Muscle layer of duodenum (tissue), 2 donors: ENCODE measurements around the gene MAGI2.

Experiments
- H3K27ac ChIP-seq: one replicate; pipeline ENCODE4 v1.7.0; 2013; ENCODE audit warnings: mild to moderate bottlenecking, low read length
- H3K27me3 ChIP-seq: one replicate; pipeline ENCODE4 v1.7.0; 2013; ENCODE audit warnings: low read depth, mild to moderate bottlenecking, control low read depth, low read length
- H3K36me3 ChIP-seq, 2 donors: one replicate each; pipeline ENCODE4 v1.7.0; 2013; ENCODE audit warnings: low read length in 2 of 2, control low read depth in 1 of 2, mild to moderate bottlenecking in 1 of 2; ENCODE audit not compliant: insufficient read depth in 2 of 2, control insufficient read depth in 1 of 2
- H3K4me1 ChIP-seq, 2 donors: one replicate each; pipeline ENCODE4 v1.7.0; 2013; ENCODE audit warnings: low read length in 2 of 2, mild to moderate bottlenecking in 2 of 2, control low read depth in 1 of 2, moderate library complexity in 1 of 2; ENCODE audit not compliant: insufficient read depth in 2 of 2, control insufficient read depth in 1 of 2
- H3K4me3 ChIP-seq, 2 donors: one replicate each; pipeline ENCODE4 v1.7.0; 2013; ENCODE audit warnings: low read length in 2 of 2, low read depth in 1 of 2, mild to moderate bottlenecking in 1 of 2
- H3K9me3 ChIP-seq, 2 donors: one replicate each; pipeline ENCODE4 v1.7.0; 2013; ENCODE audit warnings: low read length in 2 of 2, control low read depth in 1 of 2, mild to moderate bottlenecking in 1 of 2; ENCODE audit not compliant: control insufficient read depth in 1 of 2
- donor health status: healthy.

MAGI2 gene

GRCh38 chr7:78129865-78130264, 1323.6 kb downstream of the MAGI2 start:
- no peaks in the 10 kb centered on the region for H3K27me3 ChIP-seq
- no peak overlapping the region for H3K27ac ChIP-seq
- H3K9me3 ChIP-seq, result no peaks in the 10 kb centered on the region
- H3K4me1 ChIP-seq, result no peaks in the 10 kb centered on the region
- no peaks in the 10 kb centered on the region for H3K36me3 ChIP-seq
- no peak overlapping the region for H3K4me3 ChIP-seq

- H3K4me3 ChIP-seq, result no peak overlapping the region
- no peaks in the 10 kb centered on the region for H3K36me3 ChIP-seq
- H3K4me1 ChIP-seq, result no peaks in the 10 kb centered on the region
- no peaks in the 10 kb centered on the region for H3K9me3 ChIP-seq
- H3K27me3 ChIP-seq, result no peaks in the 10 kb centered on the region
- no peak overlapping the region for H3K27ac ChIP-seq
Measured at GRCh38 chr7:78127009-78127408, 1326.5 kb downstream of the MAGI2 start.

- no peaks in the 10 kb centered on the region for H3K4me1 ChIP-seq
- H3K27me3 ChIP-seq, result no peaks in the 10 kb centered on the region
- H3K9me3 ChIP-seq, result no peaks in the 10 kb centered on the region
- H3K36me3 ChIP-seq, result no peaks in the 10 kb centered on the region
- no peak overlapping the region for H3K27ac ChIP-seq
- no peak overlapping the region for H3K4me3 ChIP-seq
Measured at GRCh38 chr7:78125884-78126283, 1327.6 kb downstream of the MAGI2 start.

GRCh38 chr7:78124216-78124615, 1329.3 kb downstream of the MAGI2 start:
- H3K9me3 ChIP-seq, result no peaks in the 10 kb centered on the region
- H3K4me1 ChIP-seq, result no peaks in the 10 kb centered on the region
- H3K27ac ChIP-seq, result no peak overlapping the region
- H3K4me3 ChIP-seq, result no peak overlapping the region
- no peaks in the 10 kb centered on the region for H3K27me3 ChIP-seq
- no peaks in the 10 kb centered on the region for H3K36me3 ChIP-seq

- H3K36me3 ChIP-seq, result no peaks in the 10 kb centered on the region
- no peaks in the 10 kb centered on the region for H3K27me3 ChIP-seq
- H3K9me3 ChIP-seq, result no peaks in the 10 kb centered on the region
- no peaks in the 10 kb centered on the region for H3K4me1 ChIP-seq
- no peak overlapping the region for H3K27ac ChIP-seq
- no peak overlapping the region for H3K4me3 ChIP-seq
Measured at GRCh38 chr7:78121888-78122287, 1331.6 kb downstream of the MAGI2 start.

DNA sequence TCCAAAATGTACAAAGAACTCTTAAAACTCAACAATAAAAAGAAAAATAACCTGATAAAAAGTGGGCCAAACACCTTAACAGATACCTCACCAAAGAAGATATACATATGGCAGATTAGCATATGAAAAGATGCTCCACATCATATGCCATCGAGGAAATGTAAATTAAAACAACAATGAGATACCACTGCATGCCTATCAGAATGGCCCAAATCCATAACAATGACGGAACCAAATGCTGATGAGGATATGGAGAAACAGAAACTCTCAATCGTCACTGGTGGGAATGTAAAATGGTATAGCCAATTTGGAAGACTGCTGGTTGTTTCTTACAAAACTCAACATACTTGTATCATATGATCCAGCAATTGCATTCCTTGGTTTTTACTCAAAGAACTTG, 1335.0 kb downstream of the MAGI2 start:
- no peaks in the 10 kb centered on the region for H3K4me1 ChIP-seq
- H3K27ac ChIP-seq, result no peak overlapping the region
- H3K36me3 ChIP-seq, result no peaks in the 10 kb centered on the region
- H3K9me3 ChIP-seq, result no peaks in the 10 kb centered on the region
- no peak overlapping the region for H3K4me3 ChIP-seq
- H3K27me3 ChIP-seq, result no peaks in the 10 kb centered on the region

GRCh38 chr7:78115876-78116275, 1337.6 kb downstream of the MAGI2 start:
- no peak overlapping the region for H3K4me3 ChIP-seq
- no peaks in the 10 kb centered on the region for H3K27me3 ChIP-seq
- no peak overlapping the region for H3K27ac ChIP-seq
- H3K36me3 ChIP-seq, result no peaks in the 10 kb centered on the region
- no peaks in the 10 kb centered on the region for H3K9me3 ChIP-seq
- no peaks in the 10 kb centered on the region for H3K4me1 ChIP-seq

DNA sequence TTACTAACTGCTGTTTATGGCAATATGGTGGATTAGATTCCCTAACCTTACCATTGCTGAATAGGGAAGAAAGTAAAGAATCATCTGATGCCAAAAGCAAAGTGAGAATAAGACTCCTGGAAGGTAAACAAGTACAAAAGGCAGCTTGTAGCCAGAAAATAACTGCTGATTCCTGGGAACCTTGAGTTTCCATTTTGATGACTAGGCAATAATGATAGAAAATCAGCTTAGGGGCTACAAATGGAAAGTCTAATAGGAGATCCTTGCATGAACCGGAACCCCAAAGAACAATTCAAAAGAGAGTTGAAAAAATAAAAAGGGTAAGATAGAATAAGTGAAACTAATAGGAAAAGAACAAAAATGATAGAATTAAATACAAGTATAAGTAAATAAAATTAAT, 1338.5 kb downstream of the MAGI2 start:
- Histone ChIP-seq H3K36me3 (no peaks in the 10 kb centered on the region), H3K27me3 (no peaks in the 10 kb centered on the region), H3K9me3 (no peaks in the 10 kb centered on the region), H3K4me3 (no peak overlapping the region), H3K27ac (no peak overlapping the region), H3K4me1 (no peaks in the 10 kb centered on the region)

- Histone ChIP-seq H3K36me3 (no peaks in the 10 kb centered on the region), H3K4me3 (no peak overlapping the region), H3K9me3 (no peaks in the 10 kb centered on the region)
Measured at GRCh38 chr7:78112488-78112887, 1341.0 kb downstream of the MAGI2 start.

GRCh38 chr7:78111386-78111785, 1342.1 kb downstream of the MAGI2 start:
- Histone ChIP-seq H3K27me3 (no peaks in the 10 kb centered on the region), H3K9me3 (peaks cover 0 to 4% of the 10 kb centered on the region in 2 donors), H3K36me3 (no peaks in the 10 kb centered on the region), H3K4me3 (no peak overlapping the region), H3K4me1 (no peaks in the 10 kb centered on the region), H3K27ac (no peak overlapping the region)

More at GRCh38 chr7:78112488-78112887, 1341.0 kb downstream of the MAGI2 start:
- no peaks in the 10 kb centered on the region for H3K27me3 ChIP-seq
- no peak overlapping the region for H3K27ac ChIP-seq
- H3K4me1 ChIP-seq, result no peaks in the 10 kb centered on the region

GRCh38 chr7:78103475-78103874, 1350.0 kb downstream of the MAGI2 start:
- H3K4me1 ChIP-seq, result no peaks in the 10 kb centered on the region
- no peak overlapping the region for H3K27ac ChIP-seq
- peaks cover 0 to 4% of the 10 kb centered on the region in 2 donors for H3K9me3 ChIP-seq
- no peaks in the 10 kb centered on the region for H3K27me3 ChIP-seq
- H3K4me3 ChIP-seq, result no peak overlapping the region
- no peaks in the 10 kb centered on the region for H3K36me3 ChIP-seq

DNA sequence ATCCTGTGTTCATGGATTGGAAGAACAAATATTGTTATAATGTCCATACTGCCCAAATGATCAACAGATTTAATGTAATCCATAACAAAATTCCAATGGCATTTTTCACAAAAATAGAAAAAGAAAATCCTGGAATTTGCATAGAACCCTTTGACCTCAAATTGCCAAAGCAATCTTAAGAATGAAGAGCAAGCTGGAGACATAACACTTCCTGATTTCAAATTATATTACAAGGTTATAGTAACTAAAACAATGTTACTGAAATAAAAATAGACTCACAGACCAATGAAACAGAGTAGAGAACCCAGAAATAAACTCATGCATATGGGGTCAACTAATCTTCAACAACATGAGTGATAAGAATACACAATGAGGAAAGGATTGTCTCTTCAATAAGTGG, 1352.4 kb downstream of the MAGI2 start:
- Histone ChIP-seq H3K4me3 (no peak overlapping the region), H3K27ac (no peak overlapping the region), H3K9me3 (no peaks in the 10 kb centered on the region), H3K27me3 (no peaks in the 10 kb centered on the region), H3K36me3 (no peaks in the 10 kb centered on the region), H3K4me1 (no peaks in the 10 kb centered on the region)
